GM21529 (cell line): ENCODE measurements around the gene RADIL.

Experiments used
- ATAC-seq: cut with Tn5 transposase; IDR thresholded peaks from one replicate; pipeline ENCODE4 v1.9.1; 2021; ENCODE audit not compliant: unreplicated experiment

RADIL gene

GRCh38 chr7:4783292-4783652, 100.2 kb downstream of the RADIL start:
- no peak for ATAC-seq

GRCh38 chr7:4782333-4783291, 100.9 kb downstream of the RADIL start:
- no peak for ATAC-seq

GRCh38 chr7:4781366-4782069, 102.0 kb downstream of the RADIL start:
- no peak for ATAC-seq

- no peak for ATAC-seq
These were observed 104.4 kb downstream of the RADIL start for GRCh38 chr7:4779118-4779517.

GRCh38 chr7:4775848-4776623, 107.5 kb downstream of the RADIL start:
- ATAC-seq, result peak; percentile 21

- ATAC-seq, result peak; percentile 87
These were observed 108.2 kb downstream of the RADIL start, which contains the start of gene AP5Z1 for GRCh38 chr7:4775250-4775847. Gene AP5Z1, plus strand, starts transcription at chr7:4775623. Its CDS starts 93 bp downstream, at chr7:4775716.

GRCh38 chr7:4774658-4775249, 108.8 kb downstream of the RADIL start:
- peak; percentile 26 for ATAC-seq

- ATAC-seq, result no peak
These were observed 109.5 kb downstream of the RADIL start for GRCh38 chr7:4774007-4774406.

GRCh38 chr7:4772306-4772705, 111.2 kb downstream of the RADIL start:
- no peak for ATAC-seq

- ATAC-seq, result no peak
These were observed 111.8 kb downstream of the RADIL start for GRCh38 chr7:4771737-4772136.

GRCh38 chr7:4770886-4771285, 112.6 kb downstream of the RADIL start:
- no peak for ATAC-seq

- ATAC-seq, result no peak
These were observed 113.8 kb downstream of the RADIL start for GRCh38 chr7:4769761-4770160.

GRCh38 chr7:4768597-4769569, 114.6 kb downstream of the RADIL start:
- ATAC-seq, result no peak

GRCh38 chr7:4766666-4767519, 116.6 kb downstream of the RADIL start:
- no peak for ATAC-seq

- no peak for ATAC-seq
These were observed 117.6 kb downstream of the RADIL start for GRCh38 chr7:4765776-4766490.

- no peak for ATAC-seq
These were observed 119.0 kb downstream of the RADIL start for GRCh38 chr7:4764402-4765007.

GRCh38 chr7:4763794-4764185, 119.7 kb downstream of the RADIL start:
- ATAC-seq, result no peak
